PC-3 (cell line): Measurements from ENCODE around the gene KRTAP10-2. TPM values are rescaled to one million over a fixed set of nuclear protein-coding genes. Genes with fewer than 3 reads are reported as not detected.

Experiments used
- ATAC-seq: fragments of 200-7000 bp; cut with Tn5 transposase; 2 replicates; pipeline ENCODE4 v1.9.1; 2020; ENCODE audit warnings: mild to moderate bottlenecking, moderate library complexity
- BruUV-seq: library from RNA; stranded (reverse); fragments of 400-500 nt; replicated peaks from 2 replicates; lab custom pipeline; 2021; lab: Mats Ljungman, UMichigan
- CTCF ChIA-PET: fragments of 300-600 bp; sonication (Branson Sonifier 250); formaldehyde crosslinking; loops from one replicate; lab custom pipeline; 2022; ENCODE audit warnings: antibody characterized with exemption; lab: Charles Lee
- POLR2A ChIA-PET: fragments of 300-600 bp; sonication (Branson Sonifier 250); formaldehyde crosslinking; loops from one replicate; lab custom pipeline; 2022; ENCODE audit warnings: antibody characterized with exemption; ENCODE audit not compliant: unreplicated experiment; lab: Charles Lee
- DNase-seq: peaks from one replicate; pipeline ENCODE4 v3.0.0-alpha.2; 2015
- H2AFZ ChIP-seq: fragments of 300-600 bp; sonication (generic); 2 replicates; pipeline ENCODE4 v1.6.0; 2016; ENCODE audit warnings: antibody characterized with exemption, low read length
- H3F3A ChIP-seq: fragments of 300-600 bp; sonication (generic); one replicate; pipeline ENCODE4 v1.6.0; 2017; ENCODE audit warnings: antibody characterized with exemption, low read length, control low read depth, mild to moderate bottlenecking; ENCODE audit not compliant: unreplicated experiment
- H3K27ac ChIP-seq: fragments of 300-600 bp; sonication (generic); 2 replicates; pipeline ENCODE4 v1.5.1; 2016; ENCODE audit warnings: mild to moderate bottlenecking, low read length
- H3K27me3 ChIP-seq: fragments of 300-600 bp; sonication (generic); 2 replicates; pipeline ENCODE4 v1.6.1; 2016; ENCODE audit warnings: low read length, mixed read lengths
- H3K36me3 ChIP-seq: fragments of 300-600 bp; sonication (generic); 2 replicates; pipeline ENCODE4 v1.6.1; 2016; ENCODE audit warnings: low read depth, mixed run types, low read length, mixed read lengths
- H3K4me1 ChIP-seq: fragments of 300-600 bp; sonication (generic); 2 replicates; pipeline ENCODE4 v1.5.1; 2016; ENCODE audit warnings: low read length; ENCODE audit not compliant: insufficient read depth
- H3K4me2 ChIP-seq: fragments of 300-600 bp; sonication (generic); 2 replicates; pipeline ENCODE4 v1.6.0; 2016; ENCODE audit warnings: low read length
- H3K4me3 ChIP-seq: fragments of 300-600 bp; sonication (generic); 2 replicates; pipeline ENCODE4 v1.5.1; 2016; ENCODE audit warnings: mild to moderate bottlenecking, low read length, mixed read lengths
- H3K79me2 ChIP-seq: fragments of 300-600 bp; sonication (generic); 2 replicates; pipeline ENCODE4 v1.6.1; 2017; ENCODE audit warnings: low read length, mixed read lengths
- H3K9ac ChIP-seq: fragments of 300-600 bp; sonication (generic); 2 replicates; pipeline ENCODE4 v1.6.0; 2016; ENCODE audit warnings: mild to moderate bottlenecking, low read length
- H3K9me2 ChIP-seq: fragments of 300-600 bp; sonication (generic); replicated peaks from 2 replicates; pipeline ENCODE4 v1.6.1; 2016; ENCODE audit warnings: mixed run types, low read length, mixed read lengths
- H3K9me3 ChIP-seq: fragments of 300-600 bp; sonication (generic); 2 replicates; pipeline ENCODE4 v1.6.1; 2016; ENCODE audit warnings: low read length, mixed read lengths
- H4K20me1 ChIP-seq: fragments of 300-600 bp; sonication (generic); 2 replicates; pipeline ENCODE4 v1.6.1; 2016; ENCODE audit warnings: low read length, mixed read lengths
- EZH2 ChIP-seq: fragments of 300-600 bp; sonication (generic); IDR thresholded peaks from one replicate; pipeline ENCODE4 v1.6.1; 2017; ENCODE audit warnings: antibody characterized with exemption, mild to moderate bottlenecking, low read length; ENCODE audit not compliant: unreplicated experiment
- EZH2phosphoT487 ChIP-seq: fragments of 300-600 bp; sonication (generic); IDR thresholded peaks from 2 replicates; pipeline ENCODE4 v1.6.1; 2018; ENCODE audit warnings: mild to moderate bottlenecking, antibody characterized with exemption, low read length, borderline replicate concordance
- intact Hi-C: fragments of 100-400 bp; cut with micrococcal nuclease; formaldehyde crosslinking; loops from 2 replicates; pipeline ENCODE4 v1.9.0; 2023
- total RNA-seq: library from RNA; depleted of rRNA; stranded (reverse); fragments of >200 nt; gene quantifications from 2 replicates; pipeline ENCODE4 v1.2.3, GENCODE V29; 2014
- TF ChIP-seq, protein P1 (sequence below): fragments of 300-600 bp; sonication (generic); conservative IDR thresholded peaks from 2 replicates; pipeline ENCODE4 v1.5.1; 2017; ENCODE audit warnings: antibody characterized with exemption, low read depth, mild to moderate bottlenecking, low read length

The KRTAP10-2 gene
- total RNA-seq, 1 experiment from 2014 or later = not detected

DNA sequence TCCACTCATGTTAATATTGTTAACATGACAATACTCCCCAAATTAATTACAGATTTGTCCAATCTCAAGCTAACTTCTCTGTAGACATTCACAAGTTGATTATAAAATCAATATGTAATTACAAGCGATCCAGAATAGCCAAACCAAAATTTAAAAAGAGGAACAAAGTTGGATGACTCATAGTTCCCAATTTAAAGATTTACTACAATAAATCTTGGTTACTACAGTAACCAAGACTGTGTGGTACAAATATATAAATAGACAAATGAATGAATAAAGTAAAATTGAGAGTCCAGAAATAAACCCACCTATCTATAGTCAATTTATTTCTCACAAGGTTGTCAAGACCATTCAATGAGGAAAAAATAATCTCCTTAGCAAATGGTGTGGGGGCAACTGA lies 15.1 kb upstream of the KRTAP10-2 start:
- H3K27me3 ChIP-seq = no peaks in the 10 kb centered on the region
- CTCF ChIA-PET = no interaction called here

DNA sequence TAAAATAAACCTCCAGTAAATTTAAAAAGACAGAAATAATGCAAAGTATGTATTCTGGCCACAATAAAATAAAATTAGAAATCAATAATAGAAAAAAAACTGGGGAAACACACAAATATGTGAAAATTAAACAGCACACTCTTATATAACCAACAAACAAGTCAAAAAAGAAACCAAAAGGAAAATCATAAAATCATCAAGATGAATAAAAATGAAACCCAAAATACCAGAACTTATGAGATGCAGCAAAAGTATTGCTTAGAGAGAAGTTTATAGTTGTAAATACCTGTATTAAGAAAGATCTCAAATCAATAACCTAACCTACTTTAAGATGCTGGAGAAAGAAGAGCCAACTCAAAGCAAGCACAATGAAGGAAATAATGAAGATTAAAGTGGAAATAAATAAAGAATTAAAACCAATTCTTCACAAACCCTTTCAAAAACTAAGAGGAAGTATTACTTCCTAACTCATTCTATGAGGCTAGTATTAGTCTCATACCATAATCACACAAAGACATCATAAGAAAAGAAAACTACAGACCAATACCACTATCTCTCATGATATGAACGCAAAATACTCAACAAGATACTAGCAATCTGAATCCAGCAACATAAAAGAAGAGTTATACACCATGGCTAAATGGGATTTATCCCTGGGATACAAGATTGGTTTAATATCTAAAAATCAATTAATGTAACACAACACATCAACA lies 13.7 kb upstream of the KRTAP10-2 start:
- no peaks in the 10 kb centered on the region for H3K4me1 ChIP-seq
- H3K27me3 ChIP-seq = no peaks in the 10 kb centered on the region
- no peak overlapping the region for H3K27ac ChIP-seq
- intact Hi-C loops = no loop called here
- no peaks in the 10 kb centered on the region for H3F3A ChIP-seq
- H3K9me3 ChIP-seq = no peaks in the 10 kb centered on the region
- no peaks in the 10 kb centered on the region for H3K9me2 ChIP-seq
- TF ChIP-seq EZH2phosphoT487 = no peak
- TF ChIP-seq, protein P1, sequence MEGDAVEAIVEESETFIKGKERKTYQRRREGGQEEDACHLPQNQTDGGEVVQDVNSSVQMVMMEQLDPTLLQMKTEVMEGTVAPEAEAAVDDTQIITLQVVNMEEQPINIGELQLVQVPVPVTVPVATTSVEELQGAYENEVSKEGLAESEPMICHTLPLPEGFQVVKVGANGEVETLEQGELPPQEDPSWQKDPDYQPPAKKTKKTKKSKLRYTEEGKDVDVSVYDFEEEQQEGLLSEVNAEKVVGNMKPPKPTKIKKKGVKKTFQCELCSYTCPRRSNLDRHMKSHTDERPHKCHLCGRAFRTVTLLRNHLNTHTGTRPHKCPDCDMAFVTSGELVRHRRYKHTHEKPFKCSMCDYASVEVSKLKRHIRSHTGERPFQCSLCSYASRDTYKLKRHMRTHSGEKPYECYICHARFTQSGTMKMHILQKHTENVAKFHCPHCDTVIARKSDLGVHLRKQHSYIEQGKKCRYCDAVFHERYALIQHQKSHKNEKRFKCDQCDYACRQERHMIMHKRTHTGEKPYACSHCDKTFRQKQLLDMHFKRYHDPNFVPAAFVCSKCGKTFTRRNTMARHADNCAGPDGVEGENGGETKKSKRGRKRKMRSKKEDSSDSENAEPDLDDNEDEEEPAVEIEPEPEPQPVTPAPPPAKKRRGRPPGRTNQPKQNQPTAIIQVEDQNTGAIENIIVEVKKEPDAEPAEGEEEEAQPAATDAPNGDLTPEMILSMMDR = no peak
- no peak for TF ChIP-seq EZH2
- H3K79me2 ChIP-seq = no peaks in the 10 kb centered on the region
- H2AFZ ChIP-seq = no peak overlapping the region
- H3K4me3 ChIP-seq = no peak overlapping the region
- ChIA-PET POLR2A (no interaction called here), CTCF (no interaction called here)
- ATAC-seq (no peak), DNase-seq (no peak)
- H4K20me1 ChIP-seq = no peaks in the 10 kb centered on the region
- H3K9ac ChIP-seq = no peak overlapping the region
- BruUV-seq = no TSS peak
- H3K36me3 ChIP-seq = no peaks in the 10 kb centered on the region
- no peak overlapping the region for H3K4me2 ChIP-seq

More for the DNA sequence above, 15.1 kb upstream of the KRTAP10-2 start:
- Histone ChIP-seq H3K36me3 (no peaks in the 10 kb centered on the region), H3K27ac (no peak overlapping the region), H3K79me2 (no peaks in the 10 kb centered on the region), H3K9ac (no peak overlapping the region), H3K4me3 (no peak overlapping the region), H3K4me2 (no peak overlapping the region), H3K4me1 (no peaks in the 10 kb centered on the region), H3K9me2 (no peaks in the 10 kb centered on the region), H4K20me1 (no peaks in the 10 kb centered on the region), H2AFZ (no peak overlapping the region), H3K9me3 (peaks cover 5% of the 10 kb centered on the region; the same call in 1 of the 2 replicates), H3F3A (no peaks in the 10 kb centered on the region)
- ATAC-seq (no peak), DNase-seq (no peak)
- POLR2A ChIA-PET = no interaction called here
- BruUV-seq = no TSS peak
- intact Hi-C loops = no loop called here
- TF ChIP-seq, protein P1 = no peak
- TF ChIP-seq EZH2phosphoT487 (no peak), EZH2 (no peak)

DNA sequence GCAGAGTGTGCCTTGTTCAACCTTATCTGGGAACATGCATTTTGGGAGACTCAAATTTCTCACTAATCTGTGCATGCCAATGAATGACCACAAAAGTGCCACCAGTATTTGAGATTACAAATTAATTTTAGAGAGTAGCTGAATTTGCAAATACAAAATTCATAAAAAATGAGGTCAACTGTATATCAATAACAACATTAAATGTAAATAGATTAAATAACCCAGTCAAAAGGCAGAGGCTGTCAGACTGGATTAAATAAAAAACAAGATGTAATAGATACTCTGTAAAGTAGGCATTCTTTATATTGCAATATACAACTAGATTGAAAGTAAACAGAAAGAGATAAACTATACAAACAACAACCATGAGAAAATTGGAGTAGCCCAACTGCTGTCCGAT lies 12.8 kb upstream of the KRTAP10-2 start:
- intact Hi-C loops = no loop called here
- BruUV-seq = no TSS peak

More for the DNA sequence above, 12.8 kb upstream of the KRTAP10-2 start:
- ATAC-seq (no peak), DNase-seq (no peak)
- Histone ChIP-seq H3K79me2 (no peaks in the 10 kb centered on the region), H3K36me3 (no peaks in the 10 kb centered on the region), H3K9me3 (no peaks in the 10 kb centered on the region), H3K9me2 (no peaks in the 10 kb centered on the region), H3K4me2 (no peak overlapping the region), H4K20me1 (no peaks in the 10 kb centered on the region), H3K9ac (no peak overlapping the region), H3K27ac (no peak overlapping the region), H3K27me3 (no peaks in the 10 kb centered on the region), H3F3A (no peaks in the 10 kb centered on the region), H3K4me1 (no peaks in the 10 kb centered on the region), H3K4me3 (no peak overlapping the region), H2AFZ (no peak overlapping the region)
- TF ChIP-seq EZH2 (no peak), EZH2phosphoT487 (no peak)
- TF ChIP-seq, protein P1 = no peak
- CTCF ChIA-PET = no interaction called here
- POLR2A ChIA-PET = no interaction called here
